ENCODE data around the gene HCN4. TPM values are rescaled to one million over a fixed set of nuclear protein-coding genes. Genes with fewer than 3 reads are reported as not detected.

HCN4 gene
- total RNA-seq, 1 experiment from 2014 or later = 10.5 TPM

DNA sequence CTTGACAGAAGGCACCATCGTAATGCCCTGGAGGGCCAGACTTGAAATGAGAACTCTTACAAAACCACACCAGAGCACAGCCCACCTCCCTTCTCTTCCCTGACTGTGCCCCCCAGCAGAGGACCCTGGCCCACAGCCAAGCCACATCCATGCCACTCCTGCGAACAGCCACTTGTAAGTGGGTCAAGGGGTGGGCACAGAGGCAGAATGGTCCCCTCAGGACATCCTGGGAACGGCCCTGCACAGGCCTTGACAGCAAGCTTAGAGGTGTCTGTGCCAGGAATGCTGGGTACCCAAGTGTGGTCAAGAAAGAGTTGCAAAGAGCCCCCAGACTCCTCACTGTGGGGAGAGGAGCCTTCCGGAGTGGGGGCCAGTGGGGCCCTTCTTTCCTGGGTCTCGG lies 33.3 kb downstream of the HCN4 start (continued):
- TF ChIP-seq PREB (CRISPR knock-in tag; IDR thresholded peaks at IDR 0.05; ENCODE audit: borderline replicate concordance) = no peak
- TF ChIP-seq ETV6 (CRISPR knock-in tag; IDR thresholded peaks at IDR 0.05) = no peak
- no peak for TF ChIP-seq ZMAT4 (CRISPR knock-in tag; IDR thresholded peaks at IDR 0.05)
- TF ChIP-seq, protein P1, sequence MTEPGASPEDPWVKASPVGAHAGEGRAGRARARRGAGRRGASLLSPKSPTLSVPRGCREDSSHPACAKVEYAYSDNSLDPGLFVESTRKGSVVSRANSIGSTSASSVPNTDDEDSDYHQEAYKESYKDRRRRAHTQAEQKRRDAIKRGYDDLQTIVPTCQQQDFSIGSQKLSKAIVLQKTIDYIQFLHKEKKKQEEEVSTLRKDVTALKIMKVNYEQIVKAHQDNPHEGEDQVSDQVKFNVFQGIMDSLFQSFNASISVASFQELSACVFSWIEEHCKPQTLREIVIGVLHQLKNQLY (CRISPR knock-in tag; IDR thresholded peaks at IDR 0.05) = no peak
- no peak for TF ChIP-seq ZNF263 (CRISPR knock-in tag; IDR thresholded peaks at IDR 0.05; ENCODE audit: low read depth)

DNA sequence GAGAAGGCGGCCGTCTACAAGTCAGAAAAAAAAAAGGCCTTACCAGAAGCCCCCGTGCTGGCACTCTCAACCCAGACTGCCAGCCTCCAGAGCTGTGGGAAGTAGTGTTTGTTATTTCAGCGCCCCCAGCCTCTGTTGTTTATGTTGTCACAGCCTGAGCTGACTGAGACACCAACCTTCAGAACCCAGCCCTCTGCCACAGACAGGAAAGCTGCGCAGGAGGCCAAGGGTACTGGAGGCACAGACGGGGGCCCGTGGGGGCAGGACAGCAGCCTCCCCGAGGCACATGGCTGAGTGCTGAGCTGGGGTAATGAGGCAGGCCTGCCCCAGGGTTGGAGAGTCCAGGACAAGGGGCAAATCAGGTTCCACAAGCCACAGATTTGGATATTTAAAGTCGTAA lies 33.7 kb downstream of the HCN4 start:
- ChIA-PET POLR2A (interaction anchor here (1.4 kb wide), 1 partner anchor 12 kb away, joined by 3 read pairs; no protein-coding TSS in a partner anchor), CTCF (interaction anchor here (1.1 kb wide), 1 partner anchor 9 kb away, joined by 3 read pairs; no protein-coding TSS in a partner anchor)
- Mint-ChIP-seq H3K4me1 (no peaks in the 10 kb centered on the region), H3K9me3 (no peaks in the 10 kb centered on the region), H3K27me3 (ENCODE audit: low read depth) (no peaks in the 10 kb centered on the region), H3K36me3 (no peaks in the 10 kb centered on the region), H3K27ac (no peak overlapping the region), H3K4me3 (no peak overlapping the region)
- TF ChIP-seq NFYB (CRISPR knock-in tag; conservative IDR thresholded peaks at IDR 0.05; ENCODE audit: low read depth) (no peak), ZNF532 (CRISPR knock-in tag; IDR thresholded peaks at IDR 0.05; ENCODE audit: borderline replicate concordance) (no peak), HMGA2 (CRISPR knock-in tag; IDR thresholded peaks at IDR 0.05) (no peak), ZMAT4 (CRISPR knock-in tag; IDR thresholded peaks at IDR 0.05) (no peak), JUN (CRISPR knock-in tag; IDR thresholded peaks at IDR 0.05) (no peak), ETV6 (CRISPR knock-in tag; IDR thresholded peaks at IDR 0.05) (no peak), TEAD4 (CRISPR knock-in tag; IDR thresholded peaks at IDR 0.05) (no peak)
- TF ChIP-seq, protein P2, sequence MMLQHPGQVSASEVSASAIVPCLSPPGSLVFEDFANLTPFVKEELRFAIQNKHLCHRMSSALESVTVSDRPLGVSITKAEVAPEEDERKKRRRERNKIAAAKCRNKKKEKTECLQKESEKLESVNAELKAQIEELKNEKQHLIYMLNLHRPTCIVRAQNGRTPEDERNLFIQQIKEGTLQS (CRISPR knock-in tag; conservative IDR thresholded peaks at IDR 0.05) = no peak
- TF ChIP-seq, protein P1 (CRISPR knock-in tag; IDR thresholded peaks at IDR 0.05) = no peak
- no peak for ATAC-seq
- no peak for DNase-seq (ENCODE audit: low spot score)

GRCh38 chr15:73334086-73334485 lies 34.7 kb downstream of the HCN4 start:
- H3K9me3 Mint-ChIP-seq = no peaks in the 10 kb centered on the region
- DNase-seq (ENCODE audit: low spot score) (no peak), ATAC-seq (no peak)
- ChIA-PET POLR2A (interaction anchor here (0.6 to 1.4 kb wide), 2 partner anchors 11 to 26 kb away, joined by 3 read pairs; no protein-coding TSS in a partner anchor), CTCF (interaction anchor here (0.5 to 1.9 kb wide), 3 partner anchors 28 to 371 kb away, joined by 3 to 5 read pairs (median 3); no protein-coding TSS in a partner anchor)
- no peak overlapping the region for H3K4me3 Mint-ChIP-seq
- no peaks in the 10 kb centered on the region for H3K4me1 Mint-ChIP-seq
- TF ChIP-seq CREB1 (CRISPR knock-in tag; IDR thresholded peaks at IDR 0.05) (no peak), OVOL2 (CRISPR knock-in tag; IDR thresholded peaks at IDR 0.05; ENCODE audit: borderline replicate concordance) (no peak), ZBTB21 (CRISPR knock-in tag; IDR thresholded peaks at IDR 0.05; ENCODE audit: borderline replicate concordance) (no peak), USF2 (CRISPR knock-in tag; IDR thresholded peaks at IDR 0.05) (no peak), AR (CRISPR knock-in tag; IDR thresholded peaks at IDR 0.05) (no peak), TCF7 (CRISPR knock-in tag; IDR thresholded peaks at IDR 0.05; ENCODE audit: low read depth) (no peak)
- TF ChIP-seq, protein P3, sequence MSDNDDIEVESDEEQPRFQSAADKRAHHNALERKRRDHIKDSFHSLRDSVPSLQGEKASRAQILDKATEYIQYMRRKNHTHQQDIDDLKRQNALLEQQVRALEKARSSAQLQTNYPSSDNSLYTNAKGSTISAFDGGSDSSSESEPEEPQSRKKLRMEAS (CRISPR knock-in tag; IDR thresholded peaks at IDR 0.05) = no peak
- no peaks in the 10 kb centered on the region for H3K36me3 Mint-ChIP-seq
- no peaks in the 10 kb centered on the region for H3K27me3 Mint-ChIP-seq (ENCODE audit: low read depth)
- H3K27ac Mint-ChIP-seq = no peak overlapping the region

Data from WTC11 (cell line).